Gastrocnemius medialis (tissue), 4 donors: ENCODE results near the gene BBOX1. TPM values are rescaled to one million over a fixed set of nuclear protein-coding genes. Genes with fewer than 3 reads are reported as not detected.

Experiments used
- ATAC-seq, 2 donors: fragments of 150-250 bp; one replicate each; pipeline ENCODE4 v1.9.1; 2016
- DNase-seq, 2 donors: peaks; one replicate each; pipeline ENCODE4 v3.0.0-alpha.2; 2019
- H3K27ac ChIP-seq, 4 donors: fragments of 200-600 bp; sonication (generic); 1 replicate in 1 of 4; 2 replicates in 3 of 4; pipeline ENCODE4 v1.5.1; 2016 to 2018; ENCODE audit warnings: mild to moderate bottlenecking in 2 of 4, moderate library complexity in 1 of 4
- H3K27me3 ChIP-seq, 3 donors: fragments of 200-600 bp; sonication (generic) in 2 of 3; 1 replicate in 1 of 3; 2 replicates in 2 of 3; pipeline versions ENCODE4 v1.5.1 to v1.6.0; 2016 to 2019; ENCODE audit warnings: mild to moderate bottlenecking in 1 of 3, moderate library complexity in 1 of 3
- H3K36me3 ChIP-seq, 2 donors: fragments of 200-600 bp; sonication (generic) in 1 of 2; one replicate each; pipeline ENCODE4 v1.5.1; 2017 to 2018
- H3K4me1 ChIP-seq, 2 donors: fragments of 200-600 bp; sonication (generic) in 1 of 2; one replicate each; pipeline ENCODE4 v1.5.1; 2016 to 2017; ENCODE audit warnings: mild to moderate bottlenecking in 2 of 2
- H3K4me3 ChIP-seq, 4 donors: fragments of 200-600 bp; sonication (generic) in 3 of 4; 1 replicate in 1 of 4; 2 replicates in 3 of 4; pipeline ENCODE4 v1.5.1; 2016 to 2019; ENCODE audit warnings: mild to moderate bottlenecking in 2 of 4
- H3K9me3 ChIP-seq, 3 donors: fragments of 200-600 bp; sonication (generic) in 2 of 3; 1 replicate in 1 of 3; 2 replicates in 2 of 3; pipeline ENCODE4 v1.5.1; 2016 to 2019
- POLR2A ChIP-seq, 2 donors: fragments of 450-650 bp; IDR thresholded peaks; one replicate each; pipeline ENCODE4 v1.6.1; 2017; ENCODE audit warnings: antibody characterized with exemption in 2 of 2, mild to moderate bottlenecking in 2 of 2, moderate library complexity in 2 of 2
- in situ Hi-C, 4 donors: fragments of 200-750 bp; cut with MboI; loops; one replicate each; pipeline versions ENCODE4 v1.15.0 to v1.8.0; 2017; ENCODE audit warnings: low sequenced_read_pairs in 4 of 4
- intact Hi-C: fragments of 100-400 bp; cut with DNase I; formaldehyde crosslinking; loops from one replicate; pipeline ENCODE4 v1.15.1; 2023; ENCODE audit warnings: low total_unique reads
- total RNA-seq, 4 donors: library from RNA; depleted of rRNA; stranded (reverse); fragments of >200 nt; gene quantifications; one replicate each; pipeline versions ENCODE4 v1.1.0 to v1.2.3, GENCODE V29; 2016
- TF ChIP-seq, protein P1 (sequence below), 5 experiments: fragments of 450-650 bp in 3 of 5; fragments of 200-600 bp in 2 of 5; sonication (generic) in 2 of 5; IDR thresholded peaks in 4 of 5; conservative IDR thresholded peaks in 1 of 5; 1 replicate in 4 of 5; 2 replicates in 1 of 5; pipeline ENCODE4 v1.5.1; 2016 to 2019; ENCODE audit warnings: antibody characterized with exemption in 5 of 5, mild to moderate bottlenecking in 3 of 5, moderate library complexity in 3 of 5

BBOX1 gene
- total RNA-seq, 4 donors from 2014 or later = 0.25 to 10.2 (median 0.65) TPM; not detected in 1

DNA sequence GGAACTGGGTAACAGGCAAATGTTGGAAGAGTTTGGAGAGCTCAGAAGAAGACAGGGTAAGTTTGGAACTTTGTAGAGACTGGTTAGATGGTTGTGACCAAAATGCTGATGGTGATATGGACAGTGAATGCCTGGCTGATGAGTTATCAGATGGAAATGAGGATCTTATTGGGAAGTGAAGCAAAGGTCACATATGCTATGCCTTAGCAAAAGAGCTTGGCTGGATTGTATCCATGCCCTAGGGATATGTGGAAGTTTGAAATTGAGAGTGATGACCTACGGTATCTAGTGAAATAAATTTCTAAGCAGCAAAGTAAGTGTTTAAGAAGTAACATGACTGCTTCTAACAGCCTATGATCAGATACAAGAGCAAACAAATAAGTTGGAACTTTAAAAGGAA lies 17.8 kb downstream of the BBOX1 start:
- ATAC-seq = no peak

GRCh38 chr11:27059431-27059830 lies 18.8 kb downstream of the BBOX1 start:
- Histone ChIP-seq H3K27ac (no peak overlapping the region), H3K27me3 (no peaks in the 10 kb centered on the region), H3K36me3 (no peaks in the 10 kb centered on the region), H3K9me3 (no peaks in the 10 kb centered on the region), H3K4me1 (no peaks in the 10 kb centered on the region), H3K4me3 (no peak overlapping the region)
- DNase-seq (no peak), ATAC-seq (no peak)
- TF ChIP-seq, protein P1, sequence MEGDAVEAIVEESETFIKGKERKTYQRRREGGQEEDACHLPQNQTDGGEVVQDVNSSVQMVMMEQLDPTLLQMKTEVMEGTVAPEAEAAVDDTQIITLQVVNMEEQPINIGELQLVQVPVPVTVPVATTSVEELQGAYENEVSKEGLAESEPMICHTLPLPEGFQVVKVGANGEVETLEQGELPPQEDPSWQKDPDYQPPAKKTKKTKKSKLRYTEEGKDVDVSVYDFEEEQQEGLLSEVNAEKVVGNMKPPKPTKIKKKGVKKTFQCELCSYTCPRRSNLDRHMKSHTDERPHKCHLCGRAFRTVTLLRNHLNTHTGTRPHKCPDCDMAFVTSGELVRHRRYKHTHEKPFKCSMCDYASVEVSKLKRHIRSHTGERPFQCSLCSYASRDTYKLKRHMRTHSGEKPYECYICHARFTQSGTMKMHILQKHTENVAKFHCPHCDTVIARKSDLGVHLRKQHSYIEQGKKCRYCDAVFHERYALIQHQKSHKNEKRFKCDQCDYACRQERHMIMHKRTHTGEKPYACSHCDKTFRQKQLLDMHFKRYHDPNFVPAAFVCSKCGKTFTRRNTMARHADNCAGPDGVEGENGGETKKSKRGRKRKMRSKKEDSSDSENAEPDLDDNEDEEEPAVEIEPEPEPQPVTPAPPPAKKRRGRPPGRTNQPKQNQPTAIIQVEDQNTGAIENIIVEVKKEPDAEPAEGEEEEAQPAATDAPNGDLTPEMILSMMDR (IDR thresholded peaks at IDR 0.05 in 4 of 5, conservative IDR thresholded peaks at IDR 0.05 in 1 of 5) = no peak
- no peak for TF ChIP-seq POLR2A (IDR thresholded peaks at IDR 0.05)
- in situ Hi-C loops = no loop called here
- intact Hi-C loops = no loop called here

More for the DNA sequence above, 17.8 kb downstream of the BBOX1 start:
- no peak for TF ChIP-seq POLR2A (IDR thresholded peaks at IDR 0.05)
- TF ChIP-seq, protein P1 (IDR thresholded peaks at IDR 0.05 in 4 of 5, conservative IDR thresholded peaks at IDR 0.05 in 1 of 5) = no peak
- Histone ChIP-seq H3K4me1 (no peaks in the 10 kb centered on the region), H3K27ac (no peak overlapping the region), H3K36me3 (no peaks in the 10 kb centered on the region), H3K27me3 (no peaks in the 10 kb centered on the region), H3K4me3 (no peak overlapping the region), H3K9me3 (no peaks in the 10 kb centered on the region)
- intact Hi-C loops (no loop called here), in situ Hi-C loops (no loop called here)
- DNase-seq = no peak

- DNase-seq (no peak), ATAC-seq (no peak)
- intact Hi-C loops = no loop called here
- H3K4me1 ChIP-seq = no peaks in the 10 kb centered on the region
- TF ChIP-seq, protein P1 (IDR thresholded peaks at IDR 0.05 in 4 of 5, conservative IDR thresholded peaks at IDR 0.05 in 1 of 5) = no peak
- TF ChIP-seq POLR2A (IDR thresholded peaks at IDR 0.05) = no peak
- no peaks in the 10 kb centered on the region for H3K27me3 ChIP-seq
- H3K27ac ChIP-seq = no peak overlapping the region
- no peaks in the 10 kb centered on the region for H3K9me3 ChIP-seq
- H3K4me3 ChIP-seq = no peak overlapping the region
- no peaks in the 10 kb centered on the region for H3K36me3 ChIP-seq
- in situ Hi-C loops = no loop called here
These were observed 20.3 kb downstream of the BBOX1 start for GRCh38 chr11:27060816-27061460.

DNA sequence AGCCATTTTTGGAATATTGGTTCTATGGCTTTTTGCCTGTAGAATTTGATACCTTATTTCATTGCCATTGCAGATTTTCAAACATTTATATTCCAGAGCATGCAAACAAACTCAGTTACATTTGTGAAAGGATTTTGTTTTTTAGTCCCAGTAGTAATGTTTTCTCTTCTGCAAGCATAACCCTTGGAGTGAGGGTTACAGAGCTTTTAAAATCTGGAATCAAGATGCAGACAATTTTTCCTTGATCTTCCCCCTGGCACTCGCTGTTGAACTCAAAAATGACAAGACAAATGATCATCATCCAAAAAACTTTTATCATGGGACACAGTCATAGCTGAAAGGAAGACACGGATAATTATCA lies 20.8 kb downstream of the BBOX1 start:
- Histone ChIP-seq H3K36me3 (no peaks in the 10 kb centered on the region), H3K4me1 (no peaks in the 10 kb centered on the region), H3K4me3 (no peak overlapping the region), H3K27ac (no peak overlapping the region), H3K27me3 (no peaks in the 10 kb centered on the region), H3K9me3 (no peaks in the 10 kb centered on the region)
- ATAC-seq = no peak
- no peak for DNase-seq
- in situ Hi-C loops (no loop called here), intact Hi-C loops (no loop called here)
- TF ChIP-seq, protein P1 (IDR thresholded peaks at IDR 0.05 in 4 of 5, conservative IDR thresholded peaks at IDR 0.05 in 1 of 5) = no peak
- TF ChIP-seq POLR2A (IDR thresholded peaks at IDR 0.05) = no peak

DNA sequence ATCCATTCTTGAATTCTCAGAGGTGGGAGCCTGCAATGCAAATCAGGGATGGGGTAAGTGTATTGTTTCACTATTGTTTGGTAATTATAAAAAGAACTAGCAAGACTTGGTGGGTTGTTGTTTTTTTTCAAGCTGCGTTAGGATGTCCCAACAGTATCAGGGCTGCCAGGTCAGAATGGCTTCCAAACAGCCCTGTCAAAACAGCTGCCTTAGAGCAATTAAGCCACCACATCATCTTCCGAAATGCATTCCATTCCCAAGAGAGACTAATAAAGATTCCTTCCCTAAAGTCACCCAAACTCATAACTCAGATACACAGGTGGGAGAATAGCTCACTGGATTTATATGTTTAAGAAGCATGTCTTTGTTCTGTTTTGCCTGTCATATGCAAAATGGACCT lies 23.5 kb downstream of the BBOX1 start:
- in situ Hi-C loops (no loop called here), intact Hi-C loops (no loop called here)
- DNase-seq = no peak
- ATAC-seq = no peak
- no peak overlapping the region for H3K27ac ChIP-seq
- no peaks in the 10 kb centered on the region for H3K36me3 ChIP-seq
- no peak for TF ChIP-seq POLR2A (IDR thresholded peaks at IDR 0.05)
- TF ChIP-seq, protein P1 (IDR thresholded peaks at IDR 0.05 in 4 of 5, conservative IDR thresholded peaks at IDR 0.05 in 1 of 5) = no peak
- H3K27me3 ChIP-seq = no peaks in the 10 kb centered on the region
- no peaks in the 10 kb centered on the region for H3K9me3 ChIP-seq
- H3K4me3 ChIP-seq = no peak overlapping the region
- no peaks in the 10 kb centered on the region for H3K4me1 ChIP-seq
